Cardiac muscle cell (in vitro differentiated cells and primary cell): ENCODE measurements around the gene IQCM. TPM values are rescaled to one million over a fixed set of nuclear protein-coding genes. Genes with fewer than 3 reads are reported as not detected.

Experiments
- DNase-seq, 2 donors: peaks; one replicate each; pipeline versions ENCODE4 v3.0.0 to v3.0.0-alpha.2; 2010 to 2017; ENCODE audit warnings: low read depth in 1 of 2, low spot score in 1 of 2
- H3K27ac ChIP-seq: fragments of 200-600 bp; sonication (generic); 2 replicates; pipeline ENCODE4 v1.5.1; 2016
- H3K27me3 ChIP-seq: fragments of 200-600 bp; sonication (generic); 2 replicates; pipeline ENCODE4 v1.6.0; 2016; ENCODE audit warnings: control low read depth
- H3K36me3 ChIP-seq: fragments of 200-600 bp; sonication (generic); 2 replicates; pipeline ENCODE4 v1.5.1; 2016; ENCODE audit warnings: control low read depth
- H3K4me1 ChIP-seq: fragments of 200-600 bp; sonication (generic); 2 replicates; pipeline ENCODE4 v1.8.1; 2017; ENCODE audit warnings: low read depth, mild to moderate bottlenecking, mixed run types
- H3K4me3 ChIP-seq: fragments of 200-600 bp; sonication (generic); 2 replicates; pipeline ENCODE4 v1.5.1; 2016; ENCODE audit warnings: mild to moderate bottlenecking
- H3K9me3 ChIP-seq: fragments of 200-600 bp; sonication (generic); 2 replicates; pipeline ENCODE4 v1.5.1; 2017; ENCODE audit warnings: low read depth, mild to moderate bottlenecking, control low read depth
- CTCF ChIP-seq: IDR thresholded peaks from 2 replicates; pipeline ENCODE4 v1.5.1; 2012; ENCODE audit warnings: low read depth, mild to moderate bottlenecking, low read length
- polyA plus RNA-seq: library from polyadenylated mRNA; unstranded; fragments of >200 nt; fragmentation: Nextera tagmentation; extraction: Ambion mirVana; gene quantifications from 2 replicates; pipeline ENCODE4 v1.2.1, GENCODE V29; 2016
- total RNA-seq: library from RNA; depleted of rRNA; stranded (reverse); fragments of >200 nt; gene quantifications from 2 replicates; pipeline ENCODE4 v1.2.3, GENCODE V29; 2016

IQCM gene, protein sequence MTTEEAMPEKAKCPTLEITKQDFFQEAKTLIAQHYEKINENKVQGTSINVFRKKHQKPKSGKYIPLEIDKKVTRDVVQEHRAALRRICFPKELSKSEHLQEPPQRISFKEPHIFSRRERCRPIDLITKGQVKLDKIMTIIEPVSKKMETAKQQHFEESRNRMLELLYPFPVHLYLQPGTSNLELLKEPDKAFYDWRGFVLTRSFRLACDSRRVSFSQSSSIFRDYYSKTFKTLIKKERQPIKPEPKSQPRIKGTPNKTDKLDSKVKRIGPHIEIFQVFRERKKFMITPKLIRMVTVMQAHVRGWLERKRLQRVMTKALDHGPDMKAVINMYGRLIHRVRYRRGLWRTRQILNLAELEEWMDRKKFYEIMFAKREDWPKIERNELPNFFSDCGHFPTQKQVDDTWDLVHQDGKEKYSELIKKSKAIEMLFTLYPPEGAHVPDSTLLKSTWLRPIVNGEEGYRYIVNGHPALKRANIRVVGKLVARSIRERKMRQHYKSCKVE
- total RNA-seq (not detected in 2 replicates), polyA plus RNA-seq (not detected in 2 replicates)

GRCh38 chr4:149815743-149816142, at the start of gene IQCM:
TSS of gene IQCM (minus strand) at chr4:149815843. CDS start at chr4:149742691, 73,152 bp downstream.
- no peaks in the 10 kb centered on the region for H3K27me3 ChIP-seq
- H3K36me3 ChIP-seq, result no peaks in the 10 kb centered on the region
- H3K4me3 ChIP-seq, result no peak within 1 kb of the TSS
- H3K9me3 ChIP-seq, result no peaks in the 10 kb centered on the region
- H3K27ac ChIP-seq, result no peak within 1 kb of the TSS
- TF ChIP-seq CTCF, result no peak
- H3K4me1 ChIP-seq, result no peaks in the 10 kb centered on the region
- DNase-seq, result no peak

DNA sequence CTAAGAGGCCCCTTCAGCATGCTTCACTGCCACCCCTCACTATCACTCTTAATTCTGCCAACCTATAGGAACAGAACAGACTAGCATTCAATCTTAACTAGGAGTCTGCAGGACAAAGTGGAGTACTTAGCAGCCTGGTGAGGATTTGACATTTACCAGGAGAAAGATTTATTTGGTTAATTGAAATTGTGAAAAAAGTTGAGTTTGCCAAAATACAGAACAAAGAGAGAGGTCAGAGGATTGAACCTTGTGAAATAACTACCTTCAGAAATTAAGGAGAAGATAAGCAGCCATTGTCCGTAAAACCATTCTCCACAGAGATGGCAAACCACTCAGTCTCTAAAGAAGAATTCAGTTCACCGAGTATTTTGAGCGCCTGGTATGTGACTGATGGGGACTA, 41.8 kb upstream of the IQCM start:
- no peaks in the 10 kb centered on the region for H3K4me1 ChIP-seq
- H3K36me3 ChIP-seq, result no peaks in the 10 kb centered on the region
- no peaks in the 10 kb centered on the region for H3K9me3 ChIP-seq
- H3K4me3 ChIP-seq, result no peak overlapping the region
- TF ChIP-seq CTCF, result no peak
- H3K27me3 ChIP-seq, result no peaks in the 10 kb centered on the region
- no peak for DNase-seq
- H3K27ac ChIP-seq, result no peak overlapping the region

DNA sequence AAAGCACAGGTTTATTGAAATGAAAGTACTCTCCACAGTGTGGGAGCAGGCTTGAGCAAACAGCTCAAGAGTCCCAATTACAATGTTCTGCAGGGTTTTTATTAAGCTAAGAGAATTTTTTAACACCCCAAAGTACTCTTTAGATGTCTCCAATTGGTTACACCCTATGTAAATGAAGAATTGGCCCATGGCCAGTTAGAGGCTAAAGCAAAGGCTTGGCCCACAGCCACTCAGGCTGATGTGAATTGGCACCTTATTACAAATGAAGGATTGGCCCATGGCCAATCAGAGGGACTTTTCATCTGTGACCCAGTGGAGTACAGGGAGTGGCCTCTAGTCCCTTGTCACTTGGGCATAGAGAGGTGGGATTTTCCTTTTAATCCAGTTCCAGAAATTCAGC, 30.1 kb upstream of the IQCM start:
- no peak for TF ChIP-seq CTCF
- no peaks in the 10 kb centered on the region for H3K4me1 ChIP-seq
- H3K9me3 ChIP-seq, result no peaks in the 10 kb centered on the region
- no peaks in the 10 kb centered on the region for H3K36me3 ChIP-seq
- no peaks in the 10 kb centered on the region for H3K27me3 ChIP-seq
- no peak overlapping the region for H3K27ac ChIP-seq
- DNase-seq, result no peak
- H3K4me3 ChIP-seq, result no peak overlapping the region

DNA sequence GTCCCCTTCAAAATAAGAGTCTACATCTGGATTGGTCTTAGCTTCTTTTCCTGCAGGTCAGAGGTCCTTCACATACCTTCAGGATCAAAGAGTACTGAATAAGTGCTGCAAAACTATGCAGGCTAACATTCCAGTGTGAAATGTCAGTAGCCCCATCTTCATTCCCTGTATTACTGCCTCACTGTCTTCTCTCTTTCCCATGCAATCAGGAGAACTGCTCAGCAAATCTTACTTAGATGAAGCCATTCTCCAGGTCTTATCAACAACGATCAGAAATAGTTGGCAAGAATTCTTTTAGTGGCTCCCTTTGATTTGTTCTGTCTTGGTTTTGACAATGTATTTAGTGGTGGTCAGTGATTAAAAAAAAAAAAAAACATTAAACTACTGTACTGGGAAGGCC, 26.0 kb upstream of the IQCM start:
- H3K4me3 ChIP-seq, result no peak overlapping the region
- no peak for TF ChIP-seq CTCF

GRCh38 chr4:149838036-149838435, 22.4 kb upstream of the IQCM start:
- no peak for TF ChIP-seq CTCF
- no peaks in the 10 kb centered on the region for H3K36me3 ChIP-seq
- no peak overlapping the region for H3K4me3 ChIP-seq
- H3K9me3 ChIP-seq, result no peaks in the 10 kb centered on the region
- H3K4me1 ChIP-seq, result no peaks in the 10 kb centered on the region
- H3K27me3 ChIP-seq, result no peaks in the 10 kb centered on the region
- no peak overlapping the region for H3K27ac ChIP-seq
- no peak for DNase-seq

More for the DNA sequence above, 26.0 kb upstream of the IQCM start:
- Histone ChIP-seq H3K27ac (no peak overlapping the region), H3K4me1 (no peaks in the 10 kb centered on the region), H3K27me3 (no peaks in the 10 kb centered on the region), H3K36me3 (no peaks in the 10 kb centered on the region), H3K9me3 (no peaks in the 10 kb centered on the region)
- DNase-seq, result no peak
